ENCODE data around the gene SPATA32.

The SPATA32 gene

GRCh38 chr17:45228763-45229539 lies 32.9 kb downstream of the SPATA32 start:
- H3K27me3 ChIP-seq (ENCODE audit: control insufficient read depth, insufficient read depth, low read length) = peaks cover 4% of the 10 kb centered on the region
- H3K9me3 ChIP-seq (ENCODE audit: control insufficient read depth, insufficient read depth, low read length) = no peaks in the 10 kb centered on the region
- H3K4me1 ChIP-seq (ENCODE audit: control insufficient read depth, insufficient read depth, low read length) = peaks cover 15% of the 10 kb centered on the region
- peak overlapping the region; percentile 27 for H3K4me3 ChIP-seq (ENCODE audit: low read depth, low read length)
- no peaks in the 10 kb centered on the region for H3K36me3 ChIP-seq (ENCODE audit: control insufficient read depth, insufficient read depth, low read length)
- no peak overlapping the region for H3K9ac ChIP-seq (ENCODE audit: low read depth, low read length)

GRCh38 chr17:45227926-45228762 lies 33.8 kb downstream of the SPATA32 start:
- H3K27me3 ChIP-seq (ENCODE audit: control insufficient read depth, insufficient read depth, low read length) = peaks cover 13% of the 10 kb centered on the region
- no peak overlapping the region for H3K9ac ChIP-seq (ENCODE audit: low read depth, low read length)
- H3K4me3 ChIP-seq (ENCODE audit: low read depth, low read length) = no peak overlapping the region
- H3K4me1 ChIP-seq (ENCODE audit: control insufficient read depth, insufficient read depth, low read length) = peaks cover 15% of the 10 kb centered on the region
- no peaks in the 10 kb centered on the region for H3K9me3 ChIP-seq (ENCODE audit: control insufficient read depth, insufficient read depth, low read length)
- H3K36me3 ChIP-seq (ENCODE audit: control insufficient read depth, insufficient read depth, low read length) = no peaks in the 10 kb centered on the region

- Histone ChIP-seq H3K4me1 (ENCODE audit: control insufficient read depth, insufficient read depth, low read length) (peaks cover 17% of the 10 kb centered on the region), H3K4me3 (ENCODE audit: low read depth, low read length) (no peak overlapping the region), H3K9me3 (ENCODE audit: control insufficient read depth, insufficient read depth, low read length) (no peaks in the 10 kb centered on the region), H3K27me3 (ENCODE audit: control insufficient read depth, insufficient read depth, low read length) (peaks cover 19% of the 10 kb centered on the region), H3K9ac (ENCODE audit: low read depth, low read length) (no peak overlapping the region), H3K36me3 (ENCODE audit: control insufficient read depth, insufficient read depth, low read length) (no peaks in the 10 kb centered on the region)
Measured at GRCh38 chr17:45227101-45227925, 34.6 kb downstream of the SPATA32 start.

- Histone ChIP-seq H3K9ac (ENCODE audit: low read depth, low read length) (no peak overlapping the region), H3K4me1 (ENCODE audit: control insufficient read depth, insufficient read depth, low read length) (peaks cover 17% of the 10 kb centered on the region), H3K4me3 (ENCODE audit: low read depth, low read length) (no peak overlapping the region), H3K27me3 (ENCODE audit: control insufficient read depth, insufficient read depth, low read length) (peaks cover 19% of the 10 kb centered on the region), H3K9me3 (ENCODE audit: control insufficient read depth, insufficient read depth, low read length) (no peaks in the 10 kb centered on the region), H3K36me3 (ENCODE audit: control insufficient read depth, insufficient read depth, low read length) (no peaks in the 10 kb centered on the region)
Measured at GRCh38 chr17:45226576-45226975, 35.3 kb downstream of the SPATA32 start.

- Histone ChIP-seq H3K4me1 (ENCODE audit: control insufficient read depth, insufficient read depth, low read length) (peaks cover 17% of the 10 kb centered on the region), H3K4me3 (ENCODE audit: low read depth, low read length) (no peak overlapping the region)
Measured at GRCh38 chr17:45225964-45226530, 35.8 kb downstream of the SPATA32 start.

GRCh38 chr17:45225051-45225700 lies 36.7 kb downstream of the SPATA32 start:
- Histone ChIP-seq H3K27me3 (ENCODE audit: control insufficient read depth, insufficient read depth, low read length) (peaks cover 30% of the 10 kb centered on the region), H3K36me3 (ENCODE audit: control insufficient read depth, insufficient read depth, low read length) (no peaks in the 10 kb centered on the region), H3K9me3 (ENCODE audit: control insufficient read depth, insufficient read depth, low read length) (no peaks in the 10 kb centered on the region), H3K4me3 (ENCODE audit: low read depth, low read length) (no peak overlapping the region), H3K9ac (ENCODE audit: low read depth, low read length) (no peak overlapping the region), H3K4me1 (ENCODE audit: control insufficient read depth, insufficient read depth, low read length) (peaks cover 17% of the 10 kb centered on the region)

More at GRCh38 chr17:45225964-45226530, 35.8 kb downstream of the SPATA32 start:
- no peak overlapping the region for H3K9ac ChIP-seq (ENCODE audit: low read depth, low read length)
- H3K27me3 ChIP-seq (ENCODE audit: control insufficient read depth, insufficient read depth, low read length) = peaks cover 21% of the 10 kb centered on the region
- H3K9me3 ChIP-seq (ENCODE audit: control insufficient read depth, insufficient read depth, low read length) = no peaks in the 10 kb centered on the region
- no peaks in the 10 kb centered on the region for H3K36me3 ChIP-seq (ENCODE audit: control insufficient read depth, insufficient read depth, low read length)

- Histone ChIP-seq H3K4me3 (ENCODE audit: low read depth, low read length) (no peak overlapping the region), H3K4me1 (ENCODE audit: control insufficient read depth, insufficient read depth, low read length) (peaks cover 17% of the 10 kb centered on the region), H3K27me3 (ENCODE audit: control insufficient read depth, insufficient read depth, low read length) (peaks cover 35% of the 10 kb centered on the region), H3K9ac (ENCODE audit: low read depth, low read length) (no peak overlapping the region), H3K9me3 (ENCODE audit: control insufficient read depth, insufficient read depth, low read length) (no peaks in the 10 kb centered on the region), H3K36me3 (ENCODE audit: control insufficient read depth, insufficient read depth, low read length) (no peaks in the 10 kb centered on the region)
Measured at GRCh38 chr17:45224671-45225050, 37.2 kb downstream of the SPATA32 start.

GRCh38 chr17:45223539-45224528 lies 38.1 kb downstream of the SPATA32 start:
- H3K9ac ChIP-seq (ENCODE audit: low read depth, low read length) = no peak overlapping the region
- H3K9me3 ChIP-seq (ENCODE audit: control insufficient read depth, insufficient read depth, low read length) = no peaks in the 10 kb centered on the region
- no peaks in the 10 kb centered on the region for H3K36me3 ChIP-seq (ENCODE audit: control insufficient read depth, insufficient read depth, low read length)
- H3K4me1 ChIP-seq (ENCODE audit: control insufficient read depth, insufficient read depth, low read length) = peaks cover 13% of the 10 kb centered on the region
- peaks cover 40% of the 10 kb centered on the region for H3K27me3 ChIP-seq (ENCODE audit: control insufficient read depth, insufficient read depth, low read length)
- H3K4me3 ChIP-seq (ENCODE audit: low read depth, low read length) = no peak overlapping the region

GRCh38 chr17:45222996-45223538 lies 38.8 kb downstream of the SPATA32 start:
- peaks cover 5% of the 10 kb centered on the region for H3K4me1 ChIP-seq (ENCODE audit: control insufficient read depth, insufficient read depth, low read length)
- no peaks in the 10 kb centered on the region for H3K36me3 ChIP-seq (ENCODE audit: control insufficient read depth, insufficient read depth, low read length)
- H3K9ac ChIP-seq (ENCODE audit: low read depth, low read length) = no peak overlapping the region
- peak overlapping the region; percentile 66 for H3K4me3 ChIP-seq (ENCODE audit: low read depth, low read length)
- peaks cover 40% of the 10 kb centered on the region for H3K27me3 ChIP-seq (ENCODE audit: control insufficient read depth, insufficient read depth, low read length)
- H3K9me3 ChIP-seq (ENCODE audit: control insufficient read depth, insufficient read depth, low read length) = no peaks in the 10 kb centered on the region
